ENCODE measurements around the gene ULK1.

The ULK1 gene

DNA sequence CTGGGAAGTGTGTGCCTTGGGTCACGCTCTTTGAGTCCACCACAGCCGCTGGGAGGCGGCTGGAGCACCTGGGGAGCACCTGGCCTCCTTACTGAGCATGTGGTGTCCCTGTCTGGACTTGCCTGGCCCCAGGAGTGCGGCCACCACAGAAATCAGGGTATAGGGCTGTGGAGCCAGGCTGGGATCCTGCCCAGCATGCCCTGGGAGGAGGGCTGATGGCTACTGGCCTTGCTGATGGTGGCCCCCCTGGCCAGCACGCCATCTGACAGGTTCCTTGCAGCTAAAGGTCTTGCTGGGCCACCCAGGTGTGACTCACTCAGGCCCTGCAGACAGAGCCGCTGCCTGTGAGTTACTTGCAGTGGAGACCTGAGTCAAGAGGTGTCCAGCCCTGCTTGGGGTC, 6.0 kb downstream of the ULK1 start:
- in situ Hi-C loops (cut with HindIII; ENCODE audit: low sequenced_read_pairs) = no loop called here
- no peak for DNase-seq (ENCODE audit: low read depth)
- TF ChIP-seq, protein P1, sequence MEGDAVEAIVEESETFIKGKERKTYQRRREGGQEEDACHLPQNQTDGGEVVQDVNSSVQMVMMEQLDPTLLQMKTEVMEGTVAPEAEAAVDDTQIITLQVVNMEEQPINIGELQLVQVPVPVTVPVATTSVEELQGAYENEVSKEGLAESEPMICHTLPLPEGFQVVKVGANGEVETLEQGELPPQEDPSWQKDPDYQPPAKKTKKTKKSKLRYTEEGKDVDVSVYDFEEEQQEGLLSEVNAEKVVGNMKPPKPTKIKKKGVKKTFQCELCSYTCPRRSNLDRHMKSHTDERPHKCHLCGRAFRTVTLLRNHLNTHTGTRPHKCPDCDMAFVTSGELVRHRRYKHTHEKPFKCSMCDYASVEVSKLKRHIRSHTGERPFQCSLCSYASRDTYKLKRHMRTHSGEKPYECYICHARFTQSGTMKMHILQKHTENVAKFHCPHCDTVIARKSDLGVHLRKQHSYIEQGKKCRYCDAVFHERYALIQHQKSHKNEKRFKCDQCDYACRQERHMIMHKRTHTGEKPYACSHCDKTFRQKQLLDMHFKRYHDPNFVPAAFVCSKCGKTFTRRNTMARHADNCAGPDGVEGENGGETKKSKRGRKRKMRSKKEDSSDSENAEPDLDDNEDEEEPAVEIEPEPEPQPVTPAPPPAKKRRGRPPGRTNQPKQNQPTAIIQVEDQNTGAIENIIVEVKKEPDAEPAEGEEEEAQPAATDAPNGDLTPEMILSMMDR (IDR thresholded peaks at IDR 0.05; ENCODE audit: low read depth, low read length, missing control alignments) = no peak
- H3K4me3 ChIP-seq (ENCODE audit: low read depth, low read length) = no peak overlapping the region

DNA sequence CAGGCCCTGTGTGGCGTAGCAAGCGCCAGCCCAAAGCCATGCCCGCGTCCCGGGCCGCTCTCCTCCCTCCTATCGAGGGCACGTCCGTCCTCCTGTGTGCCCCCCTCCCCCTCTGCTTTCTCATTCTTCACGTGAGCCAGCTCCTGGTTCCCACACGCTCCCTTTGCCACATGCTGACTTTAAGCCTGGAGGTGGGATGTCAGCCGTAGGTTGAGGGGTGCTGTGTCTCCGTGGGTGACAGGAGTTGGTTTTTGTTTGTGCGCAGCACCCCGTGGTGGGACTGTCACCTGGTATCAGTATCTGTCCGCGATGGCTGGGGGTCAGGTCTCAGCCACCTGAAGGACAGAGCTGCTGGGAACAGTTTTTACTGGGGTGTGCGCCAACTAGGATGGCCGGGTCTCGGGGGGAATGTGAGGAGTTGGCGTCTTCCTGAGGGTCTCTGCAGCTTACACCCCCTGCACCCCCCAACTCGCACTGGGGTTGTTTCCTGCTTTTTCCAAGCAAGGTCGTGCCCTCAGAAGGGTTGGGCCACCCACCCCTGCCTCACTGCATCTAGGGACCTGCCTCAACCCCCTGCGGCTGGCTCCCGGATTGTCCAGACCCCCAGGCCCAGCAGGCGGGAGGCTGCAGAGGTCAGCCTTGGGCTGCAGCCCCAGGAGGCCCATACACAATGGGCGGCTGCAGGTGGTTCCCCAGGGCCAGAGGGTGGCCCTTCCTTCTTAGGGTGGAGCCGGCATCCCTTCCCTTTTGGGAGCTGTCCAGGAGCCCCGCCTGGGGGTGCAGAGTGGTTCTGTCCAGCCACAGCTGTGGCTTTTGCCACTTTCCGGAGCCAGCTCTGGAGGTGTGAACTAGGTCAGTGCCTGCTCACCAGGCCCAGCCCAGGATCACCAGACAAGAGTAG, 7.3 kb downstream of the ULK1 start:
- no peak for DNase-seq (ENCODE audit: low read depth)
- no peak overlapping the region for H3K4me3 ChIP-seq (ENCODE audit: low read depth, low read length)
- TF ChIP-seq, protein P1 (IDR thresholded peaks at IDR 0.05; ENCODE audit: low read depth, low read length, missing control alignments) = no peak
- in situ Hi-C loops (cut with HindIII; ENCODE audit: low sequenced_read_pairs) = no loop called here

GRCh38 chr12:131902332-131903241, 8.2 kb downstream of the ULK1 start:
- no peak for DNase-seq (ENCODE audit: low read depth)
- in situ Hi-C loops (cut with HindIII; ENCODE audit: low sequenced_read_pairs) = no loop called here
- H3K4me3 ChIP-seq (ENCODE audit: low read depth, low read length) = no peak overlapping the region
- TF ChIP-seq, protein P1 (IDR thresholded peaks at IDR 0.05; ENCODE audit: low read depth, low read length, missing control alignments) = no peak

- in situ Hi-C loops (cut with HindIII; ENCODE audit: low sequenced_read_pairs) = no loop called here
- H3K4me3 ChIP-seq (ENCODE audit: low read depth, low read length) = no peak overlapping the region
- DNase-seq (ENCODE audit: low read depth) = no peak
- TF ChIP-seq, protein P1 (IDR thresholded peaks at IDR 0.05; ENCODE audit: low read depth, low read length, missing control alignments) = no peak
Observed at GRCh38 chr12:131903270-131904255, 9.1 kb downstream of the ULK1 start.

DNA sequence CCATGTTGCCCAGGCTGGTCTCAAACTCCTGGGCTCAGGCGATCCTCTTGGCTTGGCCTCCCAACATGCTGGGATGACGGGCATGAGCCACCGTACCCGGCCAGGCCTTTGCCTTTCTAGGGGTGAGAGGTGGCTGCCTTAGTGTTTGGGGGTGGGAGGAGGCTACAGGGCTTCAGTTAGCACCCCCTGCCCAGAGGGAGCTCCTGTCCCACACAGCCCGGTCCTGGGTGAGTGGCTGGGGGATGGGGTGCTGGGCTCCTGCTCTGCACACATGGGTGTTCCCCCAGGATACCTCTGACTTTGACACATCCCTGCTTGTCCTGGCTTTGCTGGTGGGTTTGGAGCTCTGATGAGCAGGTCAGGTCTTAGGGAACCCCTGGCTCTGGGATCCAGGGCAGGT, 9.9 kb downstream of the ULK1 start:
- in situ Hi-C loops (cut with HindIII; ENCODE audit: low sequenced_read_pairs) = no loop called here
- no peak for DNase-seq (ENCODE audit: low read depth)
- no peak overlapping the region for H3K4me3 ChIP-seq (ENCODE audit: low read depth, low read length)
- TF ChIP-seq, protein P1 (IDR thresholded peaks at IDR 0.05; ENCODE audit: low read depth, low read length, missing control alignments) = no peak
